OCI-LY1 (cell line): ENCODE measurements around the gene GRIP1.

Experiments used
- EZH2 ChIP-seq: fragments of 200-600 bp; sonication (generic), shearing (Covaris generic); IDR thresholded peaks from 2 replicates; pipeline ENCODE4 v1.8.0; 2017; ENCODE audit warnings: borderline replicate concordance, mixed run types, mild to moderate bottlenecking, antibody characterized with exemption, low read length, moderate library complexity, mixed read lengths
- TF ChIP-seq, protein P1 (sequence below): fragments of 200-600 bp; sonication (generic), shearing (Covaris generic); IDR thresholded peaks from 2 replicates; pipeline ENCODE4 v1.5.1; 2017; ENCODE audit warnings: mild to moderate bottlenecking, antibody characterized with exemption, low read length, moderate library complexity, mixed read lengths

DNA sequence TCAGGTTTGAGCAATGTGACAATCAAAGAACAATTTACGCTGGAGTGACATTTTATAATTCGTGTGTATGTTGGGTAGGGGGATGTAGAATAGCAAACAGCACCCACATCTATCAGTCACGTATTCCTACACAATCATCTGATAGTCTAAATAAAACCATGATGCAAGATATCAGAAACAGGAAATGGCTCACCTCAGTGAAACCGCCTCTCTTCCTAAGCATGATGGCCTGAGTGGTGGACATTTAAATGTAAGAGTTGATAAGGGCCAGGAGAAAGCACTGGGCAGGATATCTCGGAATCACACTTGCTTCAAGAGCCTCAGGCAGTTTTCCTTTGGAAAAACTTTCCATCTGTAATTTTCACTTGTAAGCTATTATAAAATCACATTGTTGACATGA, 128.2 kb downstream of the GRIP1 start:
- TF ChIP-seq, protein P1, sequence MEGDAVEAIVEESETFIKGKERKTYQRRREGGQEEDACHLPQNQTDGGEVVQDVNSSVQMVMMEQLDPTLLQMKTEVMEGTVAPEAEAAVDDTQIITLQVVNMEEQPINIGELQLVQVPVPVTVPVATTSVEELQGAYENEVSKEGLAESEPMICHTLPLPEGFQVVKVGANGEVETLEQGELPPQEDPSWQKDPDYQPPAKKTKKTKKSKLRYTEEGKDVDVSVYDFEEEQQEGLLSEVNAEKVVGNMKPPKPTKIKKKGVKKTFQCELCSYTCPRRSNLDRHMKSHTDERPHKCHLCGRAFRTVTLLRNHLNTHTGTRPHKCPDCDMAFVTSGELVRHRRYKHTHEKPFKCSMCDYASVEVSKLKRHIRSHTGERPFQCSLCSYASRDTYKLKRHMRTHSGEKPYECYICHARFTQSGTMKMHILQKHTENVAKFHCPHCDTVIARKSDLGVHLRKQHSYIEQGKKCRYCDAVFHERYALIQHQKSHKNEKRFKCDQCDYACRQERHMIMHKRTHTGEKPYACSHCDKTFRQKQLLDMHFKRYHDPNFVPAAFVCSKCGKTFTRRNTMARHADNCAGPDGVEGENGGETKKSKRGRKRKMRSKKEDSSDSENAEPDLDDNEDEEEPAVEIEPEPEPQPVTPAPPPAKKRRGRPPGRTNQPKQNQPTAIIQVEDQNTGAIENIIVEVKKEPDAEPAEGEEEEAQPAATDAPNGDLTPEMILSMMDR = no peak
- TF ChIP-seq EZH2 = no peak
